HG03095 (cell line): Measurements from ENCODE around the gene UTS2.

Experiments
- ATAC-seq: cut with Tn5 transposase; IDR thresholded peaks from one replicate; pipeline ENCODE4 v1.9.1; 2021; ENCODE audit warnings: moderate library complexity; ENCODE audit not compliant: unreplicated experiment

UTS2 gene

DNA sequence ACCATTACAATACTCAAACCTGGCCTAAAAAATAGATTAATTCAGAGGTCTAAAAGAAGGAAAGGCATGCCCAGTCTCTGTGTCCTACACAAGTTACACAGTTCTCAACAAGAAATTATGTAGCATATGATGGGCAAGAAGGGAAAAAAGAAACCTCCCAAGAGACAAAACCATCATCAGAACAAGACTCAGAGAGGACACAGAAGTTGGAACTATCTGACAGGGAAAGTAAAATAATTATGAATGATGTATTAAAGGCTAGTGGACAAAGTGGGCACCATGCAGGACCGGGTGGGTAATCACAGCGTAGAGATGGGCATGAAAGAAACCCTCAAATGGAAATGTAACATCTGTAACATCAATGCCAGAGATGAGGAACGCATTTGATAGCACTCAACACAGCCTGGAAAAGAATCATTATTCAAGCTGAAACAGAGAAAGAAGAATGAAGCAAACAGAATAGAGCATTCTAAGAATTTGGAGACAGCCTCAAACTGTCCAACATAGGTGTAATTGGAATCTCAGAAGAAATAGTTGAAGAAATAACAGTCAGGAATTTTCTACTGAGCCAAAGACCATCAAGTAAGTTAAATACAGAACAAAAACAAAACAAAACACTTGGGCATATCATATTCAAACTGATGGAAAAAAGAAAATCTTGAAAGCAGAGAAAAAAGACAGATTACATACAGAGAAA, 39.0 kb downstream of the UTS2 start:
- ATAC-seq = no peak

GRCh38 chr1:7811476-7811875, 41.4 kb downstream of the UTS2 start:
- no peak for ATAC-seq

DNA sequence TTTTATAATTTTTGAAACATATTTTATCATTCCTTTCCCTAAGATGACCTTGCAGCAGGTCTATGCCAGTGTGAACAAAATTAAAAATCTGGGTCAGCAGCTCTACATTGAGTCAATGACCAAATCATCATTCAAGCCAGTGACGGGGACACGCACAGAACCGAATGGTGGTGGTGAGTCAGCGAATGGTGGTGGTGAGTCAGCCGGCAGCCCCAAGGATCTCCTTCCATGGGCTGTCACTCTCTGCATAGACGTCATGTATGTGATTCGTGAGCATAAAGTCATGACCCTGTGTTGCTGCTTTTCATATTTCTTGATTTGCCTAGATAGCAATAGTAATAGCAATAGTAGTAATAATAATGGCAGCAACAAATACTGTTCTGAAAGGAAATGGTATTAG, 42.5 kb downstream of the UTS2 start:
- ATAC-seq = no peak

- ATAC-seq = no peak
These were observed 43.1 kb downstream of the UTS2 start for GRCh38 chr1:7809742-7810141.

- no peak for ATAC-seq
These were observed 44.5 kb downstream of the UTS2 start for GRCh38 chr1:7808253-7808844.

GRCh38 chr1:7805460-7805859, 47.4 kb downstream of the UTS2 start:
- no peak for ATAC-seq
